Peyer's patch (tissue), 4 donors: ENCODE data around the gene PEMT.

Source experiments
- CTCF ChIP-seq, 6 experiments: fragments of 450-650 bp in 4 of 6; fragments of 200-600 bp in 2 of 6; sonication (generic) in 1 of 6; IDR thresholded peaks; one replicate each; pipeline ENCODE4 v1.5.1; 2017 to 2019; ENCODE audit warnings: antibody characterized with exemption in 6 of 6, mild to moderate bottlenecking in 3 of 6, moderate library complexity in 1 of 6
- POLR2A ChIP-seq, 2 donors: fragments of 450-650 bp; IDR thresholded peaks; one replicate each; pipeline ENCODE4 v1.5.1; 2017; ENCODE audit warnings: antibody characterized with exemption in 2 of 2, mild to moderate bottlenecking in 2 of 2, moderate library complexity in 2 of 2

- TF ChIP-seq CTCF (IDR thresholded peaks at IDR 0.05): no peak
- no peak for TF ChIP-seq POLR2A (IDR thresholded peaks at IDR 0.05)
These were observed 117.2 kb downstream of the PEMT start for GRCh38 chr17:17474341-17474740.
